Parathyroid adenoma (tissue), 2 donors: ENCODE measurements around the gene FAM78B.

Experiments
- H2AFZ ChIP-seq: fragments of 300-600 bp; sonication (generic); one replicate; pipeline ENCODE4 v1.7.0; 2017; ENCODE audit warnings: antibody characterized with exemption, mild to moderate bottlenecking
- H3K27ac ChIP-seq: fragments of 300-600 bp; sonication (generic); one replicate; pipeline ENCODE4 v1.7.0; 2017
- H3K27me3 ChIP-seq: fragments of 300-600 bp; sonication (generic); one replicate; pipeline ENCODE4 v1.7.0; 2017; ENCODE audit warnings: low read length; ENCODE audit not compliant: control insufficient read depth, insufficient read depth
- H3K36me3 ChIP-seq: fragments of 300-600 bp; sonication (generic); one replicate; pipeline ENCODE4 v1.7.0; 2017; ENCODE audit warnings: low read length; ENCODE audit not compliant: control insufficient read depth, insufficient read depth
- H3K4me1 ChIP-seq: fragments of 300-600 bp; sonication (generic); one replicate; pipeline ENCODE4 v1.7.0; 2017; ENCODE audit warnings: control low read depth
- H3K4me2 ChIP-seq: fragments of 300-600 bp; sonication (generic); one replicate; pipeline ENCODE4 v1.7.0; 2017; ENCODE audit warnings: low read length
- H3K4me3 ChIP-seq: fragments of 300-600 bp; sonication (generic); one replicate; pipeline ENCODE4 v1.7.0; 2017; ENCODE audit warnings: low read depth, low read length
- H3K79me2 ChIP-seq: fragments of 300-600 bp; sonication (generic); one replicate; pipeline ENCODE4 v1.7.0; 2017; ENCODE audit warnings: control low read depth
- H3K9ac ChIP-seq: fragments of 300-600 bp; sonication (generic); one replicate; pipeline ENCODE4 v1.7.0; 2017; ENCODE audit warnings: mild to moderate bottlenecking
- H3K9me3 ChIP-seq: fragments of 300-600 bp; sonication (generic); one replicate; pipeline ENCODE4 v1.7.0; 2017; ENCODE audit warnings: low read length; ENCODE audit not compliant: control insufficient read depth
- CTCF ChIP-seq: fragments of 300-600 bp; sonication (generic); IDR thresholded peaks from one replicate; pipeline ENCODE4 v1.7.0; 2017; ENCODE audit warnings: antibody characterized with exemption, mild to moderate bottlenecking
- donor health status: primary hyperparathyroidism.

Gene FAM78B

GRCh38 chr1:166112425-166112824 lies 54.4 kb downstream of the FAM78B start:
- Histone ChIP-seq H2AFZ (no peak overlapping the region), H3K36me3 (no peaks in the 10 kb centered on the region), H3K27me3 (no peaks in the 10 kb centered on the region), H3K4me1 (no peaks in the 10 kb centered on the region), H3K9me3 (no peaks in the 10 kb centered on the region), H3K4me3 (no peak overlapping the region), H3K4me2 (no peak overlapping the region), H3K79me2 (no peaks in the 10 kb centered on the region), H3K27ac (no peak overlapping the region), H3K9ac (no peak overlapping the region)
- TF ChIP-seq CTCF = no peak

GRCh38 chr1:166111430-166111829 lies 55.4 kb downstream of the FAM78B start:
- Histone ChIP-seq H3K36me3 (no peaks in the 10 kb centered on the region), H2AFZ (no peak overlapping the region), H3K27ac (no peak overlapping the region), H3K79me2 (no peaks in the 10 kb centered on the region), H3K4me1 (no peaks in the 10 kb centered on the region), H3K4me3 (no peak overlapping the region), H3K9ac (no peak overlapping the region), H3K4me2 (no peak overlapping the region), H3K27me3 (no peaks in the 10 kb centered on the region), H3K9me3 (no peaks in the 10 kb centered on the region)
- no peak for TF ChIP-seq CTCF

- no peak overlapping the region for H3K4me2 ChIP-seq
- H3K4me3 ChIP-seq = no peak overlapping the region
- peaks cover 27% of the 10 kb centered on the region for H3K4me1 ChIP-seq
- peak overlapping the region; percentile 62 for H2AFZ ChIP-seq
- TF ChIP-seq CTCF = no peak
- peaks cover 2% of the 10 kb centered on the region for H3K79me2 ChIP-seq
- no peak overlapping the region for H3K9ac ChIP-seq
- H3K9me3 ChIP-seq = no peaks in the 10 kb centered on the region
- no peaks in the 10 kb centered on the region for H3K36me3 ChIP-seq
- H3K27ac ChIP-seq = peak overlapping the region; percentile 97
- no peaks in the 10 kb centered on the region for H3K27me3 ChIP-seq
Measured at GRCh38 chr1:166090244-166090643, 76.6 kb downstream of the FAM78B start.

- Histone ChIP-seq H3K79me2 (peaks cover 2% of the 10 kb centered on the region), H3K4me3 (no peak overlapping the region), H2AFZ (peak overlapping the region; percentile 62), H3K36me3 (no peaks in the 10 kb centered on the region), H3K4me2 (no peak overlapping the region), H3K4me1 (peaks cover 26% of the 10 kb centered on the region), H3K27me3 (no peaks in the 10 kb centered on the region), H3K9ac (no peak overlapping the region), H3K9me3 (no peaks in the 10 kb centered on the region), H3K27ac (peak overlapping the region; percentile 97)
- peak; percentile 18 for TF ChIP-seq CTCF
Measured at GRCh38 chr1:166089804-166090203, 77.0 kb downstream of the FAM78B start.

GRCh38 chr1:166088572-166088955 lies 78.2 kb downstream of the FAM78B start:
- Histone ChIP-seq H3K9me3 (no peaks in the 10 kb centered on the region), H3K27ac (no peak overlapping the region), H3K27me3 (no peaks in the 10 kb centered on the region)

More at GRCh38 chr1:166088572-166088955, 78.2 kb downstream of the FAM78B start:
- no peak overlapping the region for H3K9ac ChIP-seq
- no peak for TF ChIP-seq CTCF
- peaks cover 26% of the 10 kb centered on the region for H3K4me1 ChIP-seq
- no peak overlapping the region for H2AFZ ChIP-seq
- peaks cover 2% of the 10 kb centered on the region for H3K79me2 ChIP-seq
- H3K4me2 ChIP-seq = no peak overlapping the region
- no peaks in the 10 kb centered on the region for H3K36me3 ChIP-seq
- no peak overlapping the region for H3K4me3 ChIP-seq
